Measurements from ENCODE around the gene OR6S1. TPM values are rescaled to one million over a fixed set of nuclear protein-coding genes. Genes with fewer than 3 reads are reported as not detected.
A peak's percentile ranks its signal among the peaks of the same experiment; 100 is the strongest.

Gene OR6S1
- not detected in 2 replicates for total RNA-seq (2014; rRNA removed)
- polyA plus RNA-seq (2012) = not detected

GRCh38 chr14:20641591-20641990 is at the start of gene OR6S1:
Gene OR6S1, minus strand, starts transcription at chr14:20641691. Its CDS starts 0 bp downstream, at chr14:20641691.
- DNase-seq (ENCODE audit: low read depth) = no peak

DNA sequence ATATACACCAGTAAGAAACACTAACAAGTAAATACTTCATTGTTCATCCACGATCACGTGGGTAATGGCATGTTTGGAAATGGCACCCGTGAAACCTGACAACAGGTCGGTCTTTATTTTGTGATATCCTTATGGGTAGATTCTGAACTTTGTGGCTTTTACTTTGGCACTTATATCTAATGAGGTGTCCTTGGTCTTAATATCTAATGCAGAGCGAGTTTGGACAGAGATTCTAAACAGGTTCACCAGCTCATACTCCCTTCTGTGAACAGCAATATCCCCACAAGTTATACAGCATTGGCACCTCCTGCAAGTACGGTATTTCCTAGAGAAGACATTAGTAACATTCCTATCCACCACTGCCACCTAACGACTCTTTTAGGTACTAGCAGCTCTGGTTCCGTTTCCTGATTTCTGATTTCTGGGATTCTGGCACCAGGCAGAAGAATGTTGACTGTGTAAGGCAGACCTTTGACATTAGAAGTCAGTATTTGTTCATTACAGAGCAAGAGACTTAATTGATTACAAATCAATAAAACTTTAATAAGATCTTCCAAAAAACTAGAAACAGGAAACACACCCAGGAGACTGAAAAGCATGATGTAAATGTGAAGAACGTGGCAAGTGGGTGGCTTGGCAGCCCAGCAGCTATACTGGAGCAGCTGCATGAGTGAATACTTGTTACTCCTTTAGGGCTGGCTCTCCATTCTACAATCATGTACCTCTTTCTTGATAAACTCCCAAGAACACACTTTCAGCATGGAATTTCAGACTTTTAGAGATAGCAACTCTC is 49.6 kb upstream of the OR6S1 start:
- peak; percentile 60 for DNase-seq (ENCODE audit: low read depth)

DNA sequence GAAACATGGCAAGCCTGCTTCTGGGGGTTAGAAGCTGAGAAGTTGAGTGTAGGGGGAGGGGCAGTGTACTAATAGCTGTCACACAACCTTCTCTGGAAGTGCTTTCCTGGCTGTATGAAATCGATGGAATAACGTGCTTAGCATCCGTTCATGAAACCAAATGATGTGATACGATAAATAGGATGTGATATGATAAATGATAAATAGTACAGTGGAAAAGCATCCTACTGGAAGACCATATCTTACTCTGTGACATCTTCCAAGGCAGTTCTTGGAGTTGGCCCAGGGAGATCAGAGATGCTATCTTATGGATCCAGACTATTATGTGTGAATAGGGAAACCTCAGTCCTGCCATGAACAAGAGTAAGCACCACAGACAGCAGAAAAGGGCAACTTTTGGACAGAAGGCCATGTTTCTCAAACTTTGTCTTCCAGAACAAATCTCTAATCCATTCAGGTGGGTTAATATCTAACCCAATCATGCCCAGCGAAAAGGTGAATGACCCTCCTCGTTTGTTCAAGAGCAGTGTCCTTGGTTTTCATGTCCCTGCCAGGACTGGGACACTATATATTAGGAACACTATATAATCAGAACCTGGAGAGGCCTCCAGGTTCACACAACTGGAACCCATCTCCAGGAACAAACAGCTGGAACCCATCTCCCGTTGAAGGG is 46.8 kb upstream of the OR6S1 start, which contains the start of gene ANG:
TSS of gene ANG (plus strand) at position 598 of the 673 bp plus-strand sequence. CDS start 4,801 bp downstream, outside the sequence.
- no peak for DNase-seq (ENCODE audit: low read depth)

DNA sequence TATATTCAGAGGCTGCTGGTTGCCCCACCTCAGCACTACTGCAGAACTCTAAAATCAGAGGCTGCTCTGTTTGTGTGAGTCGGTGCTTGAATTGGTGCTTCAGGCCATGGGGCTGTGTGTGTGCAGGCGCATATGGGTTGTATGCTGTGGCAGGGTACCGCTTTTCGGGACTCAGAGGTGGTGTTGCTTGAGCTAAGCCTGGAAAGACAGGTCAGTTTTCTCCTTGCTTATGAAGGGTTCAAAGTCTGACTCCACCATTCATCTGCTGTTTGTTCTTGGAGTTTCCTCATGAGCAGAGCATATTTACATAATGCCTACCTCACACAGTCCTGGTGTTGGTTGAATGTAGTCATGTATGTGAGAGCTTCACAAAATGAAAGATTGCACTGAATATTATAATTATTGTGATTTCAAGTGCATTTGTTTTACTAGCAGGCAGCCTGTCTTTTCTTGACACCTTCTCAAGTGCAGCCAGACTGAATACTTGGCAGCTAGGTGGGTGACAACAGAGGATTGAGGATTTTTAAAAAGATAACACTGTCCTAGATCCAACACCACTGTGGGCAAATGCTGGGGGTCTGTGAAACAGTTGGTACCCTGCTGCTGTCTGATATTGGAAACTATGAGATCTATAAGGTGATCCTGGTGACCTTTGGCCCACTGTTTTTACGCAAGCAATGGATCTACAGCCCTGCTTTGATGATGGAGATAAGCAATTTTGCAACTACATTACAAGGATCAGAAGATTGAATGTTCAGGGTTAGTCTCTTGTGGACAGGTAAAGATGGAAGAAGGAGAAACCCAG is 46.1 kb upstream of the OR6S1 start:
- DNase-seq (ENCODE audit: low read depth) = no peak

GRCh38 chr14:20686386-20687143 is 45.1 kb upstream of the OR6S1 start:
- DNase-seq (ENCODE audit: low read depth) = no peak

- peak; percentile 35 for DNase-seq (ENCODE audit: low read depth)
Observed at GRCh38 chr14:20684662-20685456, 43.4 kb upstream of the OR6S1 start.

DNA sequence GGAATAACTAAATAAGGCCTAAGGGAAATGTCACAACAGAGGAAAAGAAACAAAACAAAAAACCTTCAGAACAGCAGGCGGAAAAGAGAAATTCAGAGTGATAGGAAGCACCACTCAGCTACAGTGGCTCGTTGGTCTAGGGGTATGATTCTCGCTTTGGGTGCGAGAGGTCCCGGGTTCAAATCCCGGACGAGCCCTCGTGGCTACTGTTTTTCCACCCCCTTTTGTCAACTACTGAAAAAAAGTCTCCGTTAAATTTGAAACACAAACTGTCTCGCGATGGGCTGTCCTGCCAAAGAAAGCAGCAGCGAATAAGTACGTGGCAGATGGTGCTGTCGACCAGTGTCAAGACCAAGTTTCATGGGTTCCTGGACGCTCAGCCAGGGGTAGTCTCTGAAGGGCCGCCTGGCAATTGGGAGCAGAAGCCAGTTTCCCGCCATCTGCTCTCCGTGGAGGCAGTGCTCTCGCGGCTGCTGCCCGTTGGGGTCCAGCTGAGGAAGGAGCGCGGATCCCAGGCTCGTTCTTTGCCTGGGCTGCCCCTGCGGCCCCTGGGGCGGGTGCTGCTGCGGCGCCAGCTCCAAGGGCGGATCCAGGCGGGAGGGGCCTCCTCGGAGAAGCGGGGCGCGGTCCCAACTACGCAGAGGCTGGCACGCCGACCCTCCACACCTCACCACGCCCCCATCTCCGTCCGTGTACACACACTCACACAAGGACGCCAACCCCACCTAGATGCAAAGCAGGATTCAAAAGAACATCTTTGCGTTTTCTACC is 42.6 kb upstream of the OR6S1 start, which contains the start of gene RNASE4:
TSS of gene RNASE4 (plus strand) at position 670 of the 771 bp plus-strand sequence. CDS start 14,812 bp downstream, outside the sequence.
- peak; percentile 93 for DNase-seq (ENCODE audit: low read depth)

DNA sequence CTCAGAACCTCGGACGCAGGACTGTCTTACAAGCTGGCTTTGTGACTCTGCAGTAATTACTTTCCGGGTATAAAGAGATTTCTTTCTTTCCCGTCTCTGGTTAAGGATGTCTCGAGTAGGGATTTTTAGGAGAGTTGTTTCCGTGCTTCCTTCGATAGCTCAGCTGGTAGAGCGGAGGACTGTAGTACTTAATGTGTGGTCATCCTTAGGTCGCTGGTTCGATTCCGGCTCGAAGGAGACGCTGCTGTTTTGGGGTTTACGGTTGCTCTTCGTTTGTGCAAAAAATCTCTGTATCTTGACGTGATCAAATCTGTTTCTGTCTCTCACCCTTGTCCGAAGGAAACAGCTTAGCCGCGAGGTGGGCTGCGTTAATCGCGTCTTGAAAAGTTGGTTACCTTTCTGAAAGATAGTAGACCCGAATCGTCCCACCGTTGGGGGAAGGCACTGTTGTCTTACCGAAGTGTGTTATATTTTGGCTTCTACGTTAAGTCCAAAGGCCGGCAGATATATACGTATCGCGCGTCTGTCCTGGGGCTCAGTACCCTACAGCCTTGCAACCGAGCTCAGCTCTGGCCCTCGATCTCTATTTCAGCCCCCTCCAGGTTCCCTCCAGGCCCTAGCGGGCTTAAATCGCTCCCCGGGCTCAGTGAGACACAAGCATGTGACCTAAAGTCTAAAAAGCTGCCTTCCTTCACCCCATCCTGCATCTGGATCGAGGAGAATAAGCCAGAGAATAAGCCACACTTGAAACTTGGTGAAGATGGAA is 41.8 kb upstream of the OR6S1 start:
- DNase-seq (ENCODE audit: low read depth) = peak; percentile 93

GRCh38 chr14:20682435-20683124 is 41.1 kb upstream of the OR6S1 start:
- DNase-seq (ENCODE audit: low read depth) = peak; percentile 91

DNA sequence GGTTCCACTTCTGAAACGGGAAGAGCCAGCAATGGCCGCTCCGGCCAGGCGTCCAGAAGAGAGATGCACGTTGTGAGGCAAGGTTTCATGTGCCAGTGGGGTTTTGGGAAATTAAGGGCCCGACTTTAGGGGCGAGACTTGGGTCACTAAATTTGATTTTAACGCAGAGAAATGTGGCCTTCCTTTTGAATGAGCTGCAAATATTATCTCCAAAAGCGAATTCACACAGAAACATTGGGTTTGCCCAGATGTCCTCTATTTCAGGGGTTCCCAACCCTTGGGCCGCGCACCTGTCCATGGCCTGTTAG is 40.6 kb upstream of the OR6S1 start:
- DNase-seq (ENCODE audit: low read depth) = no peak

DNA sequence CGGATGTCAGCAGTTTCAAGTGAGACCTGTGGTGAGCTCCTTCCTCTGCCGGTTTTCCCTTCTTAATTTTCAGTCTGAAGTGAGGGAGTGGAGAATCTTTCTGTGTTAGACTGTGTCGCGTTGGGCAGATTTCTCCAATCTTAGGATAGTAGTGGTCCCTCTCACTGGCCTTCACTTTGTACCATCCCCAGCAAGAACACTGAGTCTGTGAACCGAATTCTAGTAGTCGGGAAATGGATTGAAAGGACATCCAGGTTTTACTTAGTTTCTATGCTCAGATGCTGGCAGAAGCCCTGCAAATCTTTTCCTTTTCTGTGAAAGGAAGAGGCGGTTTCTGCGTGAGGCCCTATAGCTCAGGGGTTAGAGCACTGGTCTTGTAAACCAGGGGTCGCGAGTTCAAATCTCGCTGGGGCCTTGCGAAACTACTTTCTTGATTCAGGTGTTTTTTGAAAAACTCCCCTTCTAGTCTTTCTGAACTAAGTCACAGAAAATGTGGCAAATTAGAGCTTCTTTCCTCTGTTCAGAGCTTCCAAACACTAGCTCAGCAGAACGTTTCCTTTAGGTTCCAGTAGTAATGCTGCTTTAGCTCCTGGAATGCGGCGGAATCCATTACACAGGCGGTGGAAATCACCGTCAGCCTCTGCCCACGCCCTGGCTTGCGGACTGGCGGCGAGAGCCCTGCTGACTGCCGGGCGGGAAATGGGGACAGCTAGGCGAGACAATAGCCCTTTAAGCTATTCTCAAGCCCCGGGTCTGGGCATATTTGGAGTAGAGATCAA is 40.0 kb upstream of the OR6S1 start:
- DNase-seq (ENCODE audit: low read depth) = peak; percentile 90

- no peak for DNase-seq (ENCODE audit: low read depth)
Observed at GRCh38 chr14:20680843-20681347, 39.4 kb upstream of the OR6S1 start.

DNA sequence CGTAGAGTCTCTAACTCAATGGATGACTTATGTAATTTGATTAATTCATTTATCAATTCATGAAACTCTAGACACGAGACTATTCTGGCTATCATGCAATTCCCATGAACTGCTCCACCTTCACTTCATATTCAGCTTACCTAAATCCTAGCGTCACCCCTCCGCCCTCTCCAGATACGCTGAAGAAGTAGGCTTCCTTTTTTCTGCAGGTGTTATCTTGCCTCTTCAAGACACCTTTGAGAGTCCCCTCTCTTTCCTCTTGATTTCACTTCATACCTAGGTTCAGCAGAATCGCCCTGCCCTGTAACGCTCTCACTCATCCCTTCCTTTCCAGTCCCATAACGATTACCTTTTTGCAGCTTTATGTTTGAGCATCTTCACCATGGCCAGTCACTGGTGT is 38.9 kb upstream of the OR6S1 start:
- DNase-seq (ENCODE audit: low read depth) = no peak

GRCh38 chr14:20679907-20680306 is 38.4 kb upstream of the OR6S1 start:
- peak; percentile 32 for DNase-seq (ENCODE audit: low read depth)

DNA sequence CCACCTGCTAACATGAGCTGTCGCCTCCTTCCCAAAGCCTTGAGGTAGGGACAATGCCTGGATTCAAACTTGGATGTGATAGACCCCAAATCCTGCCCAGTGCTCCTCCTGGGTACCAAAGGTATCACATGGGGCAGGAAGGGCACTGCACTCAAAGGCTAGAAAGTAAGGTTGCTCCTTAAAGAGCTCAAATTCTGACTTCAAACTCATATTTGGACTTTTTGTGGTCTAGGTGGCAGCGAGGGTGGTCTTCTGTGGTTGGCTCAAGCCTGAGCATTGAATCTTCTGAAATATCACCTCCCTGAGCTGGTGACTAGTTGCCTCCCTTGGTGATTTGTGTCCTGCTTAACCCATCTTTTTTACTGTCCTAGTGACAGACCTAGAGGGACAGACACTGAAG is 34.6 kb upstream of the OR6S1 start:
- DNase-seq (ENCODE audit: low read depth) = no peak

DNA sequence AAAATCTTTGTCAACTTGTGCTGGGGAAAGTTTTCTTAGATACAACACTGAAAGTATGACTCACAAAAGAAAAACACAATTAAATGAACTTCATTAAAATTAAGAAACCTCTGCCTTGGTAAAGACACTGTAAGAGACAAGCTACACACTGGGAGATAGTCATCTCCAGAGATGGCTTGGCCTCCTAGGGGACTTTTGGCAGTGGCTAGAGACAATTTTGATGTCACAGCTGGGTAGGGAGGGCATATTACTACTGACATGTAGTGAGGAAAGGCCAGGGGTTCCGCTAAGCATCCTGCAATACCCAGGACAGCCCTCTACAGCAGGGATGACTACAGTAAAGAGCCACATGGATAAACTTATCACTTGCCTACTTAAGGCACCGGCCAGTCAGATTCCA is 34.2 kb upstream of the OR6S1 start:
- no peak for DNase-seq (ENCODE audit: low read depth)

GRCh38 chr14:20671597-20672283 is 30.2 kb upstream of the OR6S1 start:
- DNase-seq (ENCODE audit: low read depth) = no peak
